ENCODE measurements around the gene RAB4B.

- TF ChIP-seq EP300 (IDR thresholded peaks at IDR 0.05) (no peak), CTCF (IDR thresholded peaks at IDR 0.05) (no peak), POLR2A (IDR thresholded peaks at IDR 0.05) (no peak)
Observed at GRCh38 chr19:40756502-40757110, 21.4 kb upstream of the RAB4B start.
